ENCODE results near the gene ITGAL. TPM values are rescaled to one million over a fixed set of nuclear protein-coding genes. Genes with fewer than 3 reads are reported as not detected.

Gene ITGAL
- total and polyA plus RNA-seq, 2 of the 13 experiments (the other 11 are each of a cell fraction or from before 2014, with no cell fraction given), result 0.86 to 1.2 TPM

GRCh38 chr16:30557957-30558788, 85.6 kb downstream of the ITGAL start, which contains the start of gene ZNF764 (continued):
- TF ChIP-seq RERE (CRISPR knock-in tag; IDR thresholded peaks at IDR 0.05; ENCODE audit: low read depth) (no peak; the same call in 1 of the 2 replicates), BCLAF1 (IDR thresholded peaks at IDR 0.05) (no peak), STAG1 (CRISPR knock-in tag; IDR thresholded peaks at IDR 0.05) (peak; percentile 19; the same call in 1 of the 2 replicates), PPARG (CRISPR knock-in tag; conservative IDR thresholded peaks at IDR 0.05) (0 out of 2 replicates have a peak, but pooled peaks have one; percentile 62), TCF12 (IDR thresholded peaks at IDR 0.05) (no peak), TCF12 (CRISPR knock-in tag; IDR thresholded peaks at IDR 0.05) (peak; percentile 92), KLF6 (CRISPR knock-in tag; IDR thresholded peaks at IDR 0.05) (peak; percentile 52; the same call in 1 of the 2 replicates), ZNF841 (CRISPR knock-in tag; IDR thresholded peaks at IDR 0.05; ENCODE audit: borderline replicate concordance) (no peak), MLXIP (CRISPR knock-in tag; IDR thresholded peaks at IDR 0.05; ENCODE audit: borderline replicate concordance) (no peak), FOXC1 (CRISPR knock-in tag; IDR thresholded peaks at IDR 0.05; ENCODE audit: borderline replicate concordance) (peak; percentile 87), GPBP1L1 (CRISPR knock-in tag; IDR thresholded peaks at IDR 0.05) (no peak), RELA (CRISPR knock-in tag; IDR thresholded peaks at IDR 0.05) (no peak; the same call in 1 of the 2 replicates), PCBP1 (IDR thresholded peaks at IDR 0.05; ENCODE audit: borderline replicate concordance, low read depth, low read length) (peak; percentile 25; the same call in 1 of the 2 replicates), CCAR2 (optimal IDR thresholded peaks at IDR 0.05; ENCODE audit: low read depth, low read length) (no peak), SALL2 (CRISPR knock-in tag; IDR thresholded peaks at IDR 0.05) (peak; percentile 73; the same call in 1 of the 2 replicates), RNF2 (conservative IDR thresholded peaks at IDR 0.05; ENCODE audit: low read depth) (no peak; the same call in 1 of the 2 replicates)
